GM11168 (cell line): ENCODE data around the gene GLRX5.

Experiments used
- in situ Hi-C: fragments of 300-500 bp; cut with MboI; formaldehyde crosslinking; loops from one replicate; pipeline ENCODE4 v1.12.0; 2022; ENCODE audit warnings: low sequenced_read_pairs; ENCODE audit not compliant: unreplicated experiment

The GLRX5 gene

GRCh38 chr14:95531969-95532368 lies 2.9 kb upstream of the GLRX5 start:
- in situ Hi-C loops = loop anchor here (10.0 kb wide), 1 partner anchor 97 kb away; no protein-coding TSS in a partner anchor

DNA sequence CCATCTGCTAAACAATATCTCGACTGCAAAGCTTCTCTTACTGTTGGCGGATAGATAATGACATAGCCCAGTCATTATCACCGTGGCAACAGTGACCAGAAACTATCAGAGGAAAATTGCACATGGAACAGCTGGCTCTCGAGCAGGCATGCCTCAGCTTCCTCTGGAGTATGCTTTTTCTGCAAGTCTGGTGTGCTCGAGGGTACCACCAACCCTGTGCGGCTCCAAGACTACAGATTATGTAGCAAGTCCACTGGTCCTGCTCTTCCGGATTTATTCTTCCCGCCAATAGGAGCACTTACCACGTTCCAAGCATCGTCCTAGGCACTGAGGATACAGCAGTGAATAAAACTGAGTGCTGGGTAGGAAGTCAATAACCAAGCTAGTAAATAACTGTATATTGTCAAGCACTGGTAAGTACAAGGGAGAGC lies 1.4 kb upstream of the GLRX5 start:
- in situ Hi-C loops = loop anchor here (10.0 kb wide), 1 partner anchor 99 kb away; no protein-coding TSS in a partner anchor

GRCh38 chr14:95533822-95534221 lies 1.0 kb upstream of the GLRX5 start:
- in situ Hi-C loops = loop anchor here (10.0 kb wide), 1 partner anchor 99 kb away; no protein-coding TSS in a partner anchor

DNA sequence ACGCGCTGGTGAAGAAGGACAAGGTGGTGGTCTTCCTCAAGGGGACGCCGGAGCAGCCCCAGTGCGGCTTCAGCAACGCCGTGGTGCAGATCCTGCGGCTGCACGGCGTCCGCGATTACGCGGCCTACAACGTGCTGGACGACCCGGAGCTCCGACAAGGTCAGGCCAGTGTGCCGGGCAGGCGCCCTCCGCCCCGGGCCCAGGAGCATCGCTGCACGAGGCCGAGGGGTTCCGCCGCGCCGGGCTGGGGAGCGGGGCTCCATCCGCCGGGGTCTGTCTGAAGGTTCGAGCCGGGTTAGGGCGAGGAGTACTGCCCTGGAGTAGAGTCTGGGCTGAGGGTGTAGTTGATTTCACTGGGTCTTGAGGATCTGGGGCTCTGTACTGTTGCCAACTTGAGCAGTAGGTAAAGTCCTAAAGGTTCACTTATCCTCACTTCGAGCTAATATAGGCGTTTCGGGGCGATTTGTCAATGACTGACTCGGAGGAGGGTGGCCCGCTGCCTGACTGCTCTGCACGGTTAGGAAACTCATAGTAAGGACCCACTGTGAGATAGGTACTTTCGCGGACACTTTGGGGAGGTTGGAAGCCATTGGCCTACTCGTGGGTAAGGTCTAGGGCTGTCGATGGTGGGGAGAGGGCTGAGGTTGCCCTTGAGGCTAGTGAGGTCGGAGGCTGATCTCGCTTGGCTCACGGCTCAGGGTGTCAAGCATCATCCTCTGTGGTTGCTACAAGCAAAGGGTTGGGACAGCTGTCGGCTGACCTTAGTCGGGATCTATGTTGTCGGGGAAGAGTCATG lies 574 bp downstream of the GLRX5 start:
- in situ Hi-C loops = loop anchor here (10.0 kb wide), 1 partner anchor 101 kb away; no protein-coding TSS in a partner anchor

DNA sequence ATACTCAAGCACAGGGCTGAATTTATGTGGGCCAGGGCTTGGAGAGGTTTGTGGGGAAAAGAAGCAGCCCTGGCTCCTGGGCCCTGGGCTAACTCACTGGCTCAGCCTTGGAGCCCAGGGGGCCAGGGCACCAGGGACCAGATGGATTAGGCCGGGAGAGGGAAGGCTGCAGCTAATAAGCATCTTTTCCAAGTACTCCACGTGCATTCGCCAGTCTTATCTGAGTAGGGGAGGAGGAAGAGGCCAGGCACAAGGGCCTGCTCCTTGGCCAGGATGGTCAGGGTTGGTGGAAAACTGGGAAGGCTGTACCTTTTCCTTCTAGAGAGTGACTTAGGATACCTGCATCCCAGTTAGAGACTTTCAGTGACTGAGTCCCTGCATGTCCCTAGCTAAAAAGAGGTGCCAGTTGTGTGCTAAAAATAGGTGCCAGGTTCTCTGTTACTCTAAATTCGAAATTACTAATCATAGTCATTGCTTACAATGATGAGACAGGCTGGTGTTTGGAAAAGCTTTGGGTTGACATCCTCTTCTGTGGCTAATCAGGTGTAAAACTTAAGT lies 1.3 kb downstream of the GLRX5 start:
- in situ Hi-C loops = loop anchor here (10.0 kb wide), 1 partner anchor 101 kb away; no protein-coding TSS in a partner anchor

- in situ Hi-C loops = loop anchor here (10.0 kb wide), 1 partner anchor 102 kb away; no protein-coding TSS in a partner anchor
Measured at GRCh38 chr14:95536671-95537070, 1.8 kb downstream of the GLRX5 start.

DNA sequence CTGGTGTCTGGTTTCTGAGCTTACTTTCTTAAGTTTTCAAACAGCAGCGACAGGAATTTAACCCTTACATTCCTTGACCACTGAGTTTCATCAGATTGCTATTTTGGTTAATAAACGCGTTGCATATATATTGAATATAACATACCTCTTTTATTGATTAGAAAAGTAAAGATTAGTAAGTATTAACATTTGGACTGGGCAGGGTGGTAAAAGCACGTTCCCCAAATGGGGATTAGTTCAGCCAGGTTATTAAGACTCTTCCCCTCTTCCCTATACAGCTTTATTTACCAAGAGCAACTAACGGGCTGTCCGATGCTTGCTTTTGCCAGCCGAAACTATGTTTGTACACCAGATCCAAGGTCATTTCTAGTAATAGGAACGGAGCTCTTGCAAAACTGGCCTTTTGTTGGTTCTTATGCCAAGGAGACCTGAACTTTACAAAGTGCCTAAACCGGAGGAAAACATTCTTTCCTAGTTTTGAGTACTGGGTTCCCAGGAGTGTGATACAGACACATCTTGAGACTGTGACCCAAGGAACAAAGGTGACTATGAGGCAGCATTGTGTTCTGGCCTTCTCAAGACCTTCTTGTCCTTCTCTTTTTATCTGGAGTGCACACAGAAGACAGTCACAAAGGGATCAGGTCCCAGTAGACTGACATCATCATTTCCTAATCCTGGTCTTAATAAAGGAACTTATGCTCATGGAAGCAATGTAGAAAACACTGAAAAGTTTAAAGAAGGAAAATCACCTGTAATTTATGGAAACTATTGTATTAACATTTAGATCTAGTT lies 2.6 kb downstream of the GLRX5 start:
- in situ Hi-C loops = loop anchor here (10.0 kb wide), 1 partner anchor 103 kb away; no protein-coding TSS in a partner anchor

GRCh38 chr14:95538801-95539509 lies 4.1 kb downstream of the GLRX5 start:
- in situ Hi-C loops = loop anchor here (10.0 kb wide), 1 partner anchor 104 kb away; no protein-coding TSS in a partner anchor

DNA sequence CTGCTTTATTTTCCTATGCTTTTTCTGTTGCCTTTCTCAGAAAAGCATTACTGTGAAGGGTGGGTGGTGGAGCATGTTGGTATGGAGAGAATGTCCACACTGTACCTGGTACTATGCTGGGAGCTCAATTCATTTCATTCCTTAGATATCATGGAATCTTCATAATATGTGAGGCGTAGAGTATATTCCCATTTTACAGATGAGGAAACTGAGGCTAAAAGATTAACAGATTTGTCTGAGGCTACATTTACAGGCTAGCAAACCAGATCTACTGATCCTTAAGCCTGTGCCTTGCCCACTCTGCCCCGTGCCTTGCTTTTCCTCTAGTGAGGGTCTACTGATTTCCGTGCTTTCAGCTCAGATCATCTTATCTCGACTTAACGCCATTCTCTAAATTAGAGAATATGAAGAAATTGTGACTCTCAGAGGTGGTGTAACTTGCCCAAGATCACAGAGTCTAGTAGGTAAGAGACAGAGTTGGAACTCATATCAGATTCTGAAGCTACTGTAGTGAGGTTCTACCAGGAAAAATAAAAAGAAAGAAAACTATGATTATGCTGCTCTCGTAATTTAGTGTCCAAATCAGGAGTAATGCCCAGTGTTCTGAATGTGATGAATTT lies 5.5 kb downstream of the GLRX5 start:
- in situ Hi-C loops = no loop called here

DNA sequence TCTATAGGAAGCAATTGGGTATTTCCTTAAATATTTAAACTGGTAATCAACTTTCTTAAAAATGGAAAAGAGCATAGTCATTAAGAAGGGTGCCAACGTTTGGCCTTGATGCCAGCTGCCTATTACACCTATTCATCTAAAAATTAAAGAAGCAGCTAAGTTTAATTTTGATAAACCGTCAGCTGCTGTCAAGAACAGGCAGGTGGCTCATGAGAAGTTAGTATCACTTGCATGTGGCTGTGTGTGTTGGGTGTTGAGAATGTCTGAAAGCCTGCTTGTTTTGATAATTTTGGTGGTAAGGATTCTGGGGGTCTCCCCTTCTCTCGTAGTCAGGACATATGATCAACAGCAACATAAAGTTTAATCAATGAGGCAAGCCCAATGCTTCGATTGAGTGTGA lies 6.5 kb downstream of the GLRX5 start:
- in situ Hi-C loops = no loop called here

GRCh38 chr14:95541932-95542930 lies 7.4 kb downstream of the GLRX5 start:
- in situ Hi-C loops = no loop called here

DNA sequence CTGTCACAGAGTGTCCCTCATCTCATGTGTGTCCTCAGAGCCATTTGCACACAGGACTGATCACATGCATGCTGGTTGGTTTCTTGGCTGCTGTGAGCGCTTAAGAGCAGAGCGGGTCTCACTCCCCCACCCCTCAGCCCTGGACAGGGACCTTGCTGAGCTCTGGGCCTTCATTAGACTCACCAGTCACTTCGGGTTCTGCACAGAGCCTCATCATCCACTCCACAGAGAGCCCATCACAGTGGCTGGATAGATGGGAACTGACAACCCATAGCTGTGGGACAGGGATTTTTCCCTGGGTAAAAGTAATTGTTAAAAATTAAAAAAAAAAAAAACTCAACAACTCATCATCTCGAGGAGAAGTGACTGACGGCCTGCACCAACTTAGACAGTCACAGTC lies 8.2 kb downstream of the GLRX5 start:
- in situ Hi-C loops = no loop called here

- in situ Hi-C loops = no loop called here
Measured at GRCh38 chr14:95544588-95544987, 9.7 kb downstream of the GLRX5 start.

- in situ Hi-C loops = no loop called here
Measured at GRCh38 chr14:95545515-95546168, 10.8 kb downstream of the GLRX5 start.

DNA sequence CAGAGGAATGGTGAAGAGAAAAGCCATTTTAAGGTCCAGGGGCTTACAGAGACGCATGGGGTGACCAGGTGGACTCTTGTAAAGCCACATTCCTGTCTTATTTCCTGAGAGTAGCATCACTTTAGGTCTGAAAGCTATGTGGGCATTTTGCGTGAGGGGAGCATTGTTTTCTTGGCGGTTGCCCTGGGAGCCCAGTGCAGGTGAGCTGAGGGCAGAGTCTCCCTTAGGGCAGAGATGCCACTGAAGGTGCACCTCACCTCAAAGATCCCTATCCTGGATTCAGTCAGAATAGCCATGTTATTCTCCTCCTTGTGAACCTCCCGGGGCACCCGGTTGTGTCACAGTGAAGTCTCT lies 12.4 kb downstream of the GLRX5 start:
- in situ Hi-C loops = no loop called here

- in situ Hi-C loops = no loop called here
Measured at GRCh38 chr14:95547626-95548327, 12.9 kb downstream of the GLRX5 start.

DNA sequence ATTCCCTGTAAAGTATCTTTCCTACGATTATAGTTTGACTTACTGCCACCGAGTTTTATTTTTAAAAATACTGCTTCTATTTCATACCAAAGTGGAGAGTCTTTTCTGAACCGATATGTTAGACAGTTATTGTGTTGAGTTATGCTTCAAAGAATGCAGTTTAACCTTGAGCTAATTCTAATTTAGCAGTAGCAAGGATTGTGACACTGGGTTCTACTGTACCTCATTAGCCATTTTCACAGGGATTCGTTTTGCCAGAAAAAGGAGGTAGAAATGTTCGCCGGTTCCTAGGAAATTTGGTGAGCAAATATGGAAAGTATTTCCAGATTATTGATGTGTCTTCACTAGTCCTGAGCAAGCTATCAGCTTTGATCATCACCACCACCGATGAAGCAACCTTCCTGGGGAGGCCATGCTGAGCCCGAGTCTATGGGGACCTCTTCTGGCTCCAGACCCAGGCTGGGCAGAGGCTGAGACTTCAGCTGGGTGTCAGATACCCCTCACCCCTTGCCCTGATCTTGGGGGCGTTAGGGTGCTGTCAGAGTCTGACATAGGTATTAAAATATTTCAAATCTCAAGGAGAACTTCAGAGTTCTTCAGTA lies 13.6 kb downstream of the GLRX5 start:
- in situ Hi-C loops = no loop called here
